NCI-H2196 treated with DMSO at 0.1 percent for 48 hours (cell line): Measurements from ENCODE around the gene CTIF.
A peak's percentile ranks its signal among the peaks of the same experiment; 100 is the strongest.

Source experiments
- DNase-seq: peaks from one replicate; lab custom pipeline; 2025; ENCODE audit not compliant: unreplicated experiment; lab: John Stamatoyannopoulos, UW

The CTIF gene

DNA sequence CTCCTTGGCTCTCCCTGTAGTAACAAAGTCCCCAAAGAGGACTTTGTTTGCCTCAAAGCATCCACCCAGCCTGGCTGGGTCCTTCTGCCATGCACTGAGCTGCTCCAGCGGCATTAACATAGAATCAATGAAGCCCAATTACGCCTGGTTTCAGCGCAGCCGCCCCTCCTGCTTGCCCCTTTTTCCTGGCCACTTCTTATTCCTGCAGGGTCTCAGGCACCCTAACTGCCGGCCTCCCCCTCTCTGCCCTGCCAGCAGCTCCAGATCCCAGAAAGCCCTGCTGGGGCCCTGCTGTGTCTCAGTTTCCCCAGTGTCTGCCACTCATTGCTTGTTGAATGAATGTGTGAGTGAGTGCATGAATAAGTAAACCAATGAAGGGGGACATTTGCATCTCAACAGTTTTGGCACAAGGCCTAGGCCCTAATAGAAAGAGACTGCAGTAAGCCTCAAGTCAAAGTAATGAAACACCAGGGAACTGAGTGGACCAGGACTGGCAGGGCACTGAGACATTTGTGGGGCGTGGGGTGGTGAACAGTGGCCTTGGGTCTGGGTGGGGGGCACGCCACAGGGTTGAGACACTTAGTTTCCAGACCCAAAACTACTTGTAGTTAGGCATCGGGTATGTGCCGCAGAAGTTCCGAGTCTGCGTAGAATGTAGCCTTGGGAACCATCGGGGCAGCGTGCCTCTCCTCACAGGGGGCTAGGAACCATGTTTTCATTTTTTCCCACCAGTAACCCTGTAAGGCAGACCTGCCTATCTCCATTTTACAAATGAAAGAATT lies 351.3 kb downstream of the CTIF start:
- no peak for DNase-seq

DNA sequence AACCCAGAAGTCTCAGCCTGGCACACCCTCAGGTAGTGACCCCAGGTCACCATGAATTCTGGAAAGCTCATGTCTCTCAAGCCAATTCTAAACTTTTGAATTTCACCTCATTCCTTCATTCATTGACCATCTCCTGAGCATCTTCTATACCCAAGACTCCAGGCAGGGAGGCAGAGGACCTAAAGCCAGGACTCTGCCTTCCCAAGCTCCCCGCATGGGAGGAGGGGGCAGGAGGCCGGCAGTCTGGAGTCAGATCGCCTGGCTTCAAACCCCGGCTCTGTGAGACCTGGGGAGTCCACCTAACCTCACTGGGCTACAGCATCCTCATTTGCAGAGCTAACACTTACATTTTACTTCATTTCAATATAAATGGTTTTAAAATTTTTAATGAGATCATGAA lies 352.9 kb downstream of the CTIF start:
- no peak for DNase-seq

GRCh38 chr18:48892146-48892855 lies 353.5 kb downstream of the CTIF start:
- DNase-seq, result no peak

GRCh38 chr18:48893061-48893607 lies 354.3 kb downstream of the CTIF start:
- no peak for DNase-seq

DNA sequence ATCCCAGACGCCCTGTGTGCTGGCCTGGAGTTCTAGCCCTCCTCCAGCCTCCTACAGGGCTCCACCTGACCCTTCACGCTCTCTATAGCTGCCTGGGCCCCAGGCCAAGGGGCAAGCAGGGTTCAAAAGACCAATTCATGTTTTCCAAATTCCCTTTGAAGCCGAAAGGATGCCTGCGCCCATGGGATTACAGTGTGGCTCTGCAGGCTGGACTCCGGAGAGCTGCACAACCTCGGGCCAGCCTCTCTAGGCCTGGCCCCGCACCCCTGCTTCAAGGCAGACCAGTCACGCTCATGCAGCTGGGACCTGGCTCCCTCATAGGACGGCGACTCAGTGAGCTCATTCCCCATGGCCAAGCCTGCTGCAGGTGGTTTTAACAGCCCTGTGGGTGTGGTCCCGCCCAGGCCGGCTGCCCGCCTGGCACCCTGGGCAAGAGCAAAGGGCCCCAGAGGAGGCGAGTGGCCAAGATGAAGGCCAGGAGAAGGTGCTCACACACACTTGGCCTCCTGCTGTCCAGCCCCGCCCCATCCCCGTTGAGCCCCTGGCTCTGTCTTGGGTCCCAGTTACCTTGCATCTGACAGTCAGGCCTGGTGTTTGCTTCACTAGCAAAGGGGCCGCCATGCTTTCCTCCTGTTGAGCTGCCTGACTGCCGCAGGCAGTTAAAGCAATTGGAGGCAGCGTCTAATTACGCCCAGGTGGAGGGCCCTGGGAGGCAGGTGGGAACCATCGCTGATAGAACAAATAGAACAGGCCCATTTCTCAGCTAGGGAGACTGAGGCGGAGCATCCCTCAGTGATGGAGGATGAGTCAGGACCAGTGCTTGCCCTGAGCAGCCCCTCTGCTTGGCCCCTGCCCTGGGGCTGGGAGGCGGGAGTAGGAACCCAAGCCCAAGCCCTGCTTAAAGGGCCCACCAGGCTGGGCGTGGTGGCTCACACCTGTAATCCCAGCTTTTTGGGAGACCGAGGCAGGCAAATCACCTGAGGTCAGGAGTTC lies 355.1 kb downstream of the CTIF start:
- no peak for DNase-seq

- DNase-seq, result no peak
Observed at GRCh38 chr18:48894799-48895346, 356.0 kb downstream of the CTIF start.

GRCh38 chr18:48896326-48896874 lies 357.6 kb downstream of the CTIF start:
- no peak for DNase-seq

GRCh38 chr18:48896875-48897511 lies 358.2 kb downstream of the CTIF start:
- no peak for DNase-seq

DNA sequence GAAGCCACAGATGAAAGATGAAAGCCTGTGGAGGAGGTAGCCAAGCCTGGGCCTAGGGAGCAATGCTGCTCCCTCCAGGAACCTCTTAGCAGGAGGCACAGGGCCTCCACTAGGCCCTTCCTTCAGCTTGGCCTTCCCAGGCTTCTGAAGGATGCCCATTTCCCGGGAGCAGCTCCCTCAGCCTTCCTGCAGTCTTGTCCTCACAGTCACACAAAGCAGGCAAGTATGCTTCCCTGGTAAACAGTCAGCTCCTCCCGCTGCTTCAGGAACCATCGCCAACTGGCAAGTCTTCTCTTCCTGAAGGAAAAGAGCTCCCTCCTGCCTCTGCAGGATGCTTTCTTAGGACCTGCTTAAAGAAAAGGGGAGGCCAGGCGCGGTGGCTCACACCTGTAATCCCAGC lies 358.7 kb downstream of the CTIF start:
- no peak for DNase-seq

GRCh38 chr18:48898521-48898920 lies 359.7 kb downstream of the CTIF start:
- DNase-seq, result no peak

GRCh38 chr18:48899558-48900174 lies 360.8 kb downstream of the CTIF start:
- no peak for DNase-seq

- DNase-seq, result no peak
Observed at GRCh38 chr18:48900469-48900868, 361.6 kb downstream of the CTIF start.

GRCh38 chr18:48901145-48902022 lies 362.6 kb downstream of the CTIF start:
- no peak for DNase-seq

DNA sequence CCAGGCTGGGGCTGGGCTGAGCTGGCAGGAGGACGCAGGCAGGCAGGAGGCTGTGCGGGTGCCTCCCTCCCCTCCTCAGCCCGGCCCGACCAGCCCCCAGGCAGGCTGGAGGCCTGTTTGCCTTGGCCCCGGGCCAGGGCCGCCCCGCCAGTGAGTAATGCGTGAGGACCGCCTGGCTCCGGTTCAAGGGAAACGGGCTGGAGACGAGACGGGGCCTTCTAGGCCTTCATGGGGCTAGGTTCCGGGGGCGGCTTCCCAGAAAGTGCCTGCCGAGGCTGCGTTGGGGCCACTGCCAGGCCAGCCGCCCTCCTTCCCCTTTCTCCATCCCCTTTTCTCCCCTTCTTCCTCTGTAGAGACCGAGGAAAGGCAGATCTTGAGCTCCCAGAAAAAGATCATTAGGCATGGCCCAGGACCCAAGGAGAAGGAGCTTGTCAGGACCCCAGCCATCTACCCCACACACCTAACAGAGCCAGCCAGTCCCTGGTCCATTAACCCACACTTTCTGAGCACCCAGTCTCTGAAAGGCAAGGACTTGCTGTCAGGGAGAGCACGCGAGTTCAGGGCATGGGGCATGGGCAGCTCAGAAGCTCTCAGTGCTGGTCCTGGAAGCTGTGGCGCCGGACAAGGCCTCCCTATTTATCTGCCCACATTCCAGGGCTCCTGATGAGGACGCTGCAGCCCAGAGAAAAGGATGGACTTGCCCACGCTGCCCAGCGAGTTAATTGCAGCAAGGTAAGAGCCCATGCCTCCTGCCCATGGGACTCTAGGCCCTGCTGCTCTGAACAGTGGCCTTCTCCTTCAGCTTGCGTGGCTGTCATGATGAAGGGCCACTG lies 363.4 kb downstream of the CTIF start:
- DNase-seq, result peak; percentile 47

- DNase-seq, result no peak
Observed at GRCh38 chr18:48902856-48903601, 364.2 kb downstream of the CTIF start.

DNA sequence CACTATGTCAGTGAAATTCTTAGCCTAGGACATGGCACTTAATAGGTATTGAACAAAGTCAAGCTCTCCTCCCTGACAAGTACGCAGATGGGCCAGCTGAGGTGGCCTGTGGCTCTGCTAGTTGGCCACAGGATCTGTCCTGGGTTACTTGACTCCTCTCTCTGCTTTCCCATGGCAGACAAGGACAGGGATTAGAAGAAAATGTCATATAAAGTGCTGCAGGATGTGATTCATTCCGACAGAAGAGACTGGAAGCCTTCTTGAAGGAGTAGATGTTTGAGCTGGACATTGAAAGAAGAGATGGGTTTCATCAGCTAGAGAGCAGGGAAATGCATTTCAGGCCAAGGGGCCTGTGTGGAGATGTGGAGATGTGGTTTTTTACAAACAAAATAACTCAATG lies 365.3 kb downstream of the CTIF start:
- no peak for DNase-seq

- DNase-seq, result no peak
Observed at GRCh38 chr18:48904847-48905394, 366.1 kb downstream of the CTIF start.
